ENCODE measurements around the gene HBS1L.

The HBS1L gene

GRCh38 chr6:135033238-135033637 is 21.4 kb downstream of the HBS1L start:
- no peak for DNase-seq

GRCh38 chr6:135030532-135031178 is 24.0 kb downstream of the HBS1L start:
- DNase-seq: peak in 1 of 2 experiments; percentile 28

- DNase-seq: no peak
Measured at GRCh38 chr6:135030056-135030473, 24.6 kb downstream of the HBS1L start.

GRCh38 chr6:135025775-135026174 is 28.8 kb downstream of the HBS1L start:
- DNase-seq: no peak

- DNase-seq: no peak
Measured at GRCh38 chr6:135025175-135025574, 29.4 kb downstream of the HBS1L start.

- DNase-seq: no peak
Measured at GRCh38 chr6:135022050-135022697, 32.4 kb downstream of the HBS1L start.

- no peak for DNase-seq
Measured at GRCh38 chr6:135021310-135022049, 33.1 kb downstream of the HBS1L start.

- DNase-seq: no peak
Measured at GRCh38 chr6:135018941-135019340, 35.7 kb downstream of the HBS1L start.

- no peak for DNase-seq
Measured at GRCh38 chr6:135018052-135018451, 36.6 kb downstream of the HBS1L start.

GRCh38 chr6:135014353-135014832 is 40.2 kb downstream of the HBS1L start:
- DNase-seq: peak in 1 of 2 experiments; percentile 7

GRCh38 chr6:135013211-135013610 is 41.4 kb downstream of the HBS1L start:
- no peak for DNase-seq

- no peak for DNase-seq
Measured at GRCh38 chr6:135012764-135013163, 41.9 kb downstream of the HBS1L start.

GRCh38 chr6:135012349-135012748 is 42.3 kb downstream of the HBS1L start:
- DNase-seq: no peak

- no peak for DNase-seq
Measured at GRCh38 chr6:135008941-135009290, 45.7 kb downstream of the HBS1L start.

GRCh38 chr6:135008072-135008940 is 46.3 kb downstream of the HBS1L start:
- no peak for DNase-seq

GRCh38 chr6:135006386-135006914 is 48.2 kb downstream of the HBS1L start:
- no peak for DNase-seq

GRCh38 chr6:135004399-135004798 is 50.2 kb downstream of the HBS1L start:
- no peak for DNase-seq

- no peak for DNase-seq
Measured at GRCh38 chr6:135002974-135003703, 51.5 kb downstream of the HBS1L start.

GRCh38 chr6:135002229-135002844 is 52.3 kb downstream of the HBS1L start:
- DNase-seq: no peak

- no peak for DNase-seq
Measured at GRCh38 chr6:134999107-134999506, 55.5 kb downstream of the HBS1L start.

Measured in stimulated activated CD4-positive, alpha-beta T cell treated with anti-CD3 and anti-CD28 coated beads, Interleukin-4, amount 100 ng/mL, for 4 hours (primary cell).